ENCODE data around the gene CXCL8.

CXCL8 gene

DNA sequence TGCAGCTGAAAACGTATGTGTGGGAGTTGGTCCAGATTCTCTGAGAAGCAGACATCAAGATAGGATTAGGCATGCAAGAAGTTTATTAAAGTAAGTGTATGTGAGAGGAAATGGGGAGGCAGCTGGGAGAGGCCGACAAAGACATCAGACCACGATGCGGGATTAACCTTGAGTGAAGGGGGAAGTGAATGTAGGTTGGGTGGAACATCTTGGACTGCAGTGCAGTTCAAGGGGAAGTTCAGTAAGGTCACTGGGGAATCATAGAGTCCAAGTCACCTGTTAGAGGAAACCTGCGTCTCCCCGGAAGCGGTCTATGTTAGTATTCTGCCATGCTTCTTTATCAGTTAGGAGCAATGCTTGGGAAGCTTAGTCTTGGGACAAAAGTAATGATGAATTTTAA is 22.0 kb downstream of the CXCL8 start:
- Histone ChIP-seq H4K8ac (ENCODE audit: low read depth, low read length) (no peak overlapping the region), H3K79me1 (ENCODE audit: low read depth, low read length) (no peaks in the 10 kb centered on the region), H3K27ac (replicated peaks; ENCODE audit: low read length) (no peak overlapping the region), H3K23ac (ENCODE audit: low read depth, low read length, poor library complexity) (no peak overlapping the region), H2BK12ac (ENCODE audit: low read length) (no peak overlapping the region), H3K4me3 (ENCODE audit: low read length in 2 of 2) (no peak overlapping the region), H3K36me3 (replicated peaks in 1 of 2; ENCODE audit: control insufficient read depth in 2 of 2, insufficient read depth in 2 of 2, low read length in 2 of 2) (no peaks in the 10 kb centered on the region), H3K18ac (ENCODE audit: low read length) (no peak overlapping the region), H2AFZ (ENCODE audit: low read length) (no peak overlapping the region), H3K4me1 (ENCODE audit: control insufficient read depth in 2 of 2, insufficient read depth in 1 of 2, low read depth in 1 of 2, low read length in 2 of 2) (no peaks in the 10 kb centered on the region), H3K4me2 (ENCODE audit: insufficient read depth, low read length, poor library complexity, severe bottlenecking) (no peak overlapping the region), H3K9me3 (replicated peaks in 1 of 2; ENCODE audit: control insufficient read depth in 2 of 2, insufficient read depth in 1 of 2, low read depth in 1 of 2, low read length in 2 of 2) (no peaks in the 10 kb centered on the region), H2AK5ac (ENCODE audit: low read depth, low read length) (no peak overlapping the region), H2BK5ac (ENCODE audit: low read length) (no peak overlapping the region), H2BK15ac (ENCODE audit: low read length) (no peak overlapping the region), H3K4ac (ENCODE audit: low read length) (no peak overlapping the region), H2BK120ac (ENCODE audit: low read depth, low read length) (no peak overlapping the region), H3K27me3 (ENCODE audit: control insufficient read depth in 3 of 3, insufficient read depth in 3 of 3, low read depth in 1 of 3, low read length in 3 of 3) (no peaks in the 10 kb centered on the region), H3K14ac (ENCODE audit: low read length) (no peak overlapping the region), H3K9ac (ENCODE audit: low read depth, low read length, poor library complexity) (no peak overlapping the region), H4K91ac (ENCODE audit: low read depth, low read length, poor library complexity) (no peak overlapping the region)
- WGBS, 2 donors (ENCODE audit: extremely low coverage in 2 of 2, insufficient read length in 2 of 2, insufficient replicate concordance in 1 of 2): no CpG with 5 or more reads among the region's 7 CpGs
- no peak for DNase-seq (ENCODE audit: low spot score)

DNA sequence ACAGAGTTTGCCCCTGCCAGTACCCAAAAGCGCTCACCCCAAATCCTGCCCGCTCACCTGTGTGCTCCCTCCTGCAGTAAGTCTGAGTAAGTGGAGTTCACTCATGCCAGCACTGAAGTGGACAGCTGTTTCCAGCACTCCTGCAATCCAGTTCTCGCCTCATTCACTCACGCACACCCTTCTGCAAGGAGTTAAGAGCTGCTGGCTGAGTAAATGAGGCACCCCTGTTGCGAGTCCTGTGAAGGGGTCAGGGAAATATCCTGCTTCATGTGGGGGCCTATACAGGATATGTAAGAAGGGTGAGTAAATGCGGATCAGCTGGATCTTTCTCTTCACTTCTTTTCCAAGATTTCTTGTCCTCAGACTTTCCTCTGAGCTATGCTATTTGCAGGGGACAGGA is 23.5 kb downstream of the CXCL8 start:
- H3K27ac ChIP-seq (replicated peaks; ENCODE audit: low read length): no peak overlapping the region
- H3K4ac ChIP-seq (ENCODE audit: low read length): no peak overlapping the region
- H2AFZ ChIP-seq (ENCODE audit: low read length): no peak overlapping the region
- WGBS, 2 donors (ENCODE audit: extremely low coverage in 2 of 2, insufficient read length in 2 of 2, insufficient replicate concordance in 1 of 2): no CpG with 5 or more reads among the region's 6 CpGs
- H3K27me3 ChIP-seq (ENCODE audit: control insufficient read depth in 3 of 3, insufficient read depth in 3 of 3, low read depth in 1 of 3, low read length in 3 of 3): peaks cover 0 to 4% (median 0%) of the 10 kb centered on the region in 3 experiments
- H2BK120ac ChIP-seq (ENCODE audit: low read depth, low read length): no peak overlapping the region
- no peak overlapping the region for H2AK5ac ChIP-seq (ENCODE audit: low read depth, low read length)
- no peak overlapping the region for H3K14ac ChIP-seq (ENCODE audit: low read length)
- H3K18ac ChIP-seq (ENCODE audit: low read length): no peak overlapping the region
- H3K23ac ChIP-seq (ENCODE audit: low read depth, low read length, poor library complexity): no peak overlapping the region
- no peaks in the 10 kb centered on the region for H3K4me1 ChIP-seq (ENCODE audit: control insufficient read depth in 2 of 2, insufficient read depth in 1 of 2, low read depth in 1 of 2, low read length in 2 of 2)
- no peak overlapping the region for H4K91ac ChIP-seq (ENCODE audit: low read depth, low read length, poor library complexity)
- no peak overlapping the region for H4K8ac ChIP-seq (ENCODE audit: low read depth, low read length)
- H2BK12ac ChIP-seq (ENCODE audit: low read length): no peak overlapping the region
- H2BK15ac ChIP-seq (ENCODE audit: low read length): no peak overlapping the region
- no peak for DNase-seq (ENCODE audit: low spot score)
- no peaks in the 10 kb centered on the region for H3K9me3 ChIP-seq (replicated peaks in 1 of 2; ENCODE audit: control insufficient read depth in 2 of 2, insufficient read depth in 1 of 2, low read depth in 1 of 2, low read length in 2 of 2)
- H3K4me2 ChIP-seq (ENCODE audit: insufficient read depth, low read length, poor library complexity, severe bottlenecking): no peak overlapping the region
- H3K79me1 ChIP-seq (ENCODE audit: low read depth, low read length): no peaks in the 10 kb centered on the region
- no peak overlapping the region for H3K9ac ChIP-seq (ENCODE audit: low read depth, low read length, poor library complexity)
- no peak overlapping the region for H3K4me3 ChIP-seq (ENCODE audit: low read length in 2 of 2)
- no peaks in the 10 kb centered on the region for H3K36me3 ChIP-seq (replicated peaks in 1 of 2; ENCODE audit: control insufficient read depth in 2 of 2, insufficient read depth in 2 of 2, low read length in 2 of 2)
- H2BK5ac ChIP-seq (ENCODE audit: low read length): no peak overlapping the region

DNA sequence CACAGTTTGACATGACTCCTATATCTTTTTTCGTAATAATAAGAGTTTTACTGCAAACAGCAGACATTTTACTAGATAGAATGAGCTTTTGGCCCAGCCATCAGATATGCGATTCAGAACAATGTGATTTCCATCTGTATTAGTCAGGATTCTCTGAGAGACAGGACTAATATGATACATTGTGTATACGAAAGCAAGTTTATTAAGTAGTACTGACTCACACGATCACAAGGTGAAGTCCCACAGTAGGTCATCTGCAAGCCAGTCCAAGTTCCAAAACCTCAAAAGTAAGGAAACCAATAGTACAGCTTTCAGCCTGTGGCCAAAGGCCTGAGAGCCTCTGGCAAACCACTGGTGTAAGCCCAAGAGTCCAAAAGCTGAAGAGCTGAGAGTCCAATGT is 24.1 kb downstream of the CXCL8 start:
- no peak overlapping the region for H2AFZ ChIP-seq (ENCODE audit: low read length)
- H3K27ac ChIP-seq (replicated peaks; ENCODE audit: low read length): no peak overlapping the region
- no peak overlapping the region for H2AK5ac ChIP-seq (ENCODE audit: low read depth, low read length)
- no peaks in the 10 kb centered on the region for H3K36me3 ChIP-seq (replicated peaks in 1 of 2; ENCODE audit: control insufficient read depth in 2 of 2, insufficient read depth in 2 of 2, low read length in 2 of 2)
- no peak overlapping the region for H4K8ac ChIP-seq (ENCODE audit: low read depth, low read length)
- no peaks in the 10 kb centered on the region for H3K79me1 ChIP-seq (ENCODE audit: low read depth, low read length)
- H3K14ac ChIP-seq (ENCODE audit: low read length): no peak overlapping the region
- no peak overlapping the region for H3K9ac ChIP-seq (ENCODE audit: low read depth, low read length, poor library complexity)
- H2BK5ac ChIP-seq (ENCODE audit: low read length): no peak overlapping the region
- H3K27me3 ChIP-seq (ENCODE audit: control insufficient read depth in 3 of 3, insufficient read depth in 3 of 3, low read depth in 1 of 3, low read length in 3 of 3): peaks cover 0 to 8% (median 0%) of the 10 kb centered on the region in 3 experiments
- H3K4me2 ChIP-seq (ENCODE audit: insufficient read depth, low read length, poor library complexity, severe bottlenecking): no peak overlapping the region
- no peak overlapping the region for H3K4me3 ChIP-seq (ENCODE audit: low read length in 2 of 2)
- no peak overlapping the region for H3K4ac ChIP-seq (ENCODE audit: low read length)
- WGBS, 2 donors (ENCODE audit: extremely low coverage in 2 of 2, insufficient read length in 2 of 2, insufficient replicate concordance in 1 of 2): no CpG with 5 or more reads among the region's 4 CpGs
- no peaks in the 10 kb centered on the region for H3K9me3 ChIP-seq (replicated peaks in 1 of 2; ENCODE audit: control insufficient read depth in 2 of 2, insufficient read depth in 1 of 2, low read depth in 1 of 2, low read length in 2 of 2)
- H3K4me1 ChIP-seq (ENCODE audit: control insufficient read depth in 2 of 2, insufficient read depth in 1 of 2, low read depth in 1 of 2, low read length in 2 of 2): no peaks in the 10 kb centered on the region
- no peak overlapping the region for H3K23ac ChIP-seq (ENCODE audit: low read depth, low read length, poor library complexity)
- H2BK12ac ChIP-seq (ENCODE audit: low read length): no peak overlapping the region
- DNase-seq (ENCODE audit: low spot score): no peak
- H3K18ac ChIP-seq (ENCODE audit: low read length): no peak overlapping the region
- H4K91ac ChIP-seq (ENCODE audit: low read depth, low read length, poor library complexity): no peak overlapping the region
- H2BK15ac ChIP-seq (ENCODE audit: low read length): no peak overlapping the region
- no peak overlapping the region for H2BK120ac ChIP-seq (ENCODE audit: low read depth, low read length)

DNA sequence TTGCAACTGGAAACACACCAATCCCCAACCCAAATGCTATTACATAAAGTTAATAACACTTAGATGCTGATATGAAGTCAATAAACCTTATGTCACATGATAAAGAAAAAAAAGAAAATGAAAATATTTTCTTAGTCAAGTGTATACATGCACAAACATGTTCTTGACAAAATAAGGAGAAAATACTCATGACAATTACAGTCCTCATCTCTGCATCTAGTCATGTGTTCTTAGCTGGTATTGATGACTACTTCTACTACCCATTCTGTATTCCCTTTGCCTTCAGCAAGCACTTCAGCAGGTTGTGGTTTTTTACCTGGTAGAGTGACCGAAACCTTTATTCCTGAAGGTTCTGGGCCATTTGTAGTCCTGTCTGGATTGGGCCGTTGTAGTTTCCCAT is 24.9 kb downstream of the CXCL8 start:
- Histone ChIP-seq H3K4me1 (ENCODE audit: control insufficient read depth in 2 of 2, insufficient read depth in 1 of 2, low read depth in 1 of 2, low read length in 2 of 2) (no peaks in the 10 kb centered on the region), H2AK5ac (ENCODE audit: low read depth, low read length) (no peak overlapping the region), H3K27me3 (ENCODE audit: control insufficient read depth in 3 of 3, insufficient read depth in 3 of 3, low read depth in 1 of 3, low read length in 3 of 3) (peaks cover 0 to 12% (median 0%) of the 10 kb centered on the region in 3 experiments), H3K4me2 (ENCODE audit: insufficient read depth, low read length, poor library complexity, severe bottlenecking) (no peak overlapping the region), H3K9me3 (replicated peaks in 1 of 2; ENCODE audit: control insufficient read depth in 2 of 2, insufficient read depth in 1 of 2, low read depth in 1 of 2, low read length in 2 of 2) (no peaks in the 10 kb centered on the region), H3K14ac (ENCODE audit: low read length) (no peak overlapping the region), H2BK15ac (ENCODE audit: low read length) (no peak overlapping the region), H3K4me3 (ENCODE audit: low read length in 2 of 2) (no peak overlapping the region), H2AFZ (ENCODE audit: low read length) (no peak overlapping the region), H4K8ac (ENCODE audit: low read depth, low read length) (no peak overlapping the region), H4K91ac (ENCODE audit: low read depth, low read length, poor library complexity) (no peak overlapping the region), H2BK12ac (ENCODE audit: low read length) (no peak overlapping the region), H3K23ac (ENCODE audit: low read depth, low read length, poor library complexity) (no peak overlapping the region), H3K18ac (ENCODE audit: low read length) (no peak overlapping the region), H2BK5ac (ENCODE audit: low read length) (no peak overlapping the region), H3K9ac (ENCODE audit: low read depth, low read length, poor library complexity) (no peak overlapping the region), H3K36me3 (replicated peaks in 1 of 2; ENCODE audit: control insufficient read depth in 2 of 2, insufficient read depth in 2 of 2, low read length in 2 of 2) (no peaks in the 10 kb centered on the region), H3K4ac (ENCODE audit: low read length) (no peak overlapping the region), H3K79me1 (ENCODE audit: low read depth, low read length) (no peaks in the 10 kb centered on the region), H3K27ac (replicated peaks; ENCODE audit: low read length) (no peak overlapping the region), H2BK120ac (ENCODE audit: low read depth, low read length) (no peak overlapping the region)
- DNase-seq (ENCODE audit: low spot score): no peak
- no CpG with 5 or more reads among the region's 2 CpGs for WGBS, 2 donors (ENCODE audit: extremely low coverage in 2 of 2, insufficient read length in 2 of 2, insufficient replicate concordance in 1 of 2)
